ENCODE data around the gene NR3C1. TPM values are rescaled to one million over a fixed set of nuclear protein-coding genes. Genes with fewer than 3 reads are reported as not detected.

The NR3C1 gene
- total and polyA plus RNA-seq, 2 of the 13 experiments (the other 11 are each of a cell fraction or from before 2014, with no cell fraction given): 10.0 to 24.3 TPM

- CTCF ChIA-PET (ENCODE audit: low intra/inter-chr PET ratio, low total read pairs): no interaction called here
Measured at GRCh38 chr5:143261748-143262392, 141.6 kb downstream of the NR3C1 start.

GRCh38 chr5:143259254-143259605 is 144.3 kb downstream of the NR3C1 start:
- H3K9ac ChIP-seq (ENCODE audit: insufficient read depth, low read depth, low read length): no peak overlapping the region
- 61% methylated on average over 5 of the region's 7 CpGs for WGBS (ENCODE audit: low lambda C conversion rate)
- intact Hi-C loops (cut with micrococcal nuclease; ENCODE audit: unreplicated experiment): no loop called here
- no peaks in the 10 kb centered on the region for H3K9me3 ChIP-seq (ENCODE audit: low read length)
- no peak for TF ChIP-seq E2F1 (CRISPR knock-in tag; IDR thresholded peaks at IDR 0.05)
- TF ChIP-seq MAFK (conservative IDR thresholded peaks at IDR 0.05 in 1 of 2, IDR thresholded peaks at IDR 0.05 in 1 of 2; ENCODE audit: low read length in 2 of 2): no peak
- TF ChIP-seq ZNF674 (CRISPR knock-in tag; IDR thresholded peaks at IDR 0.05; ENCODE audit: low read depth): no peak
- TF ChIP-seq AKAP8 (CRISPR knock-in tag; IDR thresholded peaks at IDR 0.05): no peak
- no peak for TF ChIP-seq LBX2 (CRISPR knock-in tag; IDR thresholded peaks at IDR 0.05; ENCODE audit: borderline replicate concordance)
- no peak for TF ChIP-seq ELF3 (CRISPR knock-in tag; IDR thresholded peaks at IDR 0.05)
- no peak for TF ChIP-seq ZNF337 (CRISPR knock-in tag; IDR thresholded peaks at IDR 0.05; ENCODE audit: borderline replicate concordance, low read depth)
- no peak for TF ChIP-seq ZBTB49 (CRISPR knock-in tag; IDR thresholded peaks at IDR 0.05; ENCODE audit: borderline replicate concordance)
- TF ChIP-seq ZEB1 (IDR thresholded peaks at IDR 0.05; ENCODE audit: insufficient replicate concordance, low read depth): no peak
- FAIRE-seq (no peak), DNase-seq (ENCODE audit: low spot score) (no peak), ATAC-seq (no peak)
- H3K36me3 ChIP-seq (replicated peaks in 1 of 2; ENCODE audit: control insufficient read depth in 1 of 2, insufficient read depth in 2 of 2, low read length in 2 of 2): no peaks in the 10 kb centered on the region
- no peaks in the 10 kb centered on the region for H3K4me1 ChIP-seq (ENCODE audit: insufficient read depth, low read length)
- ChIA-PET CTCF (ENCODE audit: low intra/inter-chr PET ratio, low total read pairs) (no interaction called here), POLR2A (no interaction called here)
- no TSS peak for BruUV-seq (replicated peaks)
- H3K79me2 ChIP-seq (ENCODE audit: insufficient read depth, low read length): no peaks in the 10 kb centered on the region
- no peak overlapping the region for H3K4me3 ChIP-seq (replicated peaks in 1 of 3; ENCODE audit: insufficient read depth in 1 of 3, low read depth in 2 of 3, low read length in 3 of 3)
- no peak overlapping the region for H3K27ac ChIP-seq (ENCODE audit: extremely low read length, insufficient read depth, low read length)
- no peaks in the 10 kb centered on the region for H3K27me3 ChIP-seq (ENCODE audit: control insufficient read depth in 1 of 2, insufficient read depth in 2 of 2, low read length in 2 of 2)
- H4K20me1 ChIP-seq (ENCODE audit: insufficient read depth, low read length): no peaks in the 10 kb centered on the region
- H2AFZ ChIP-seq (ENCODE audit: low read length): no peak overlapping the region
- H3K4me2 ChIP-seq (ENCODE audit: low read depth, low read length): no peak overlapping the region
- in situ Hi-C loops (cut with HindIII; ENCODE audit: extremely low pct_ligation_motif_present, low pct_unique_long_range_greater_than_20kb): no loop called here

More at GRCh38 chr5:143261748-143262392, 141.6 kb downstream of the NR3C1 start:
- in situ Hi-C loops (cut with HindIII; ENCODE audit: extremely low pct_ligation_motif_present, low pct_unique_long_range_greater_than_20kb) (no loop called here), intact Hi-C loops (cut with micrococcal nuclease; ENCODE audit: unreplicated experiment) (no loop called here)
- Histone ChIP-seq H4K20me1 (ENCODE audit: insufficient read depth, low read length) (no peaks in the 10 kb centered on the region), H3K27ac (ENCODE audit: extremely low read length, insufficient read depth, low read length) (no peak overlapping the region), H3K79me2 (ENCODE audit: insufficient read depth, low read length) (no peaks in the 10 kb centered on the region), H3K4me2 (ENCODE audit: low read depth, low read length) (no peak overlapping the region), H3K4me1 (ENCODE audit: insufficient read depth, low read length) (no peaks in the 10 kb centered on the region), H3K36me3 (replicated peaks in 1 of 2; ENCODE audit: control insufficient read depth in 1 of 2, insufficient read depth in 2 of 2, low read length in 2 of 2) (no peaks in the 10 kb centered on the region), H2AFZ (ENCODE audit: low read length) (no peak overlapping the region), H3K27me3 (ENCODE audit: control insufficient read depth in 1 of 2, insufficient read depth in 2 of 2, low read length in 2 of 2) (no peaks in the 10 kb centered on the region), H3K9ac (ENCODE audit: insufficient read depth, low read depth, low read length) (no peak overlapping the region), H3K9me3 (ENCODE audit: low read length) (no peaks in the 10 kb centered on the region), H3K4me3 (replicated peaks in 1 of 3; ENCODE audit: insufficient read depth in 1 of 3, low read depth in 2 of 3, low read length in 3 of 3) (no peak overlapping the region)
- 80% methylated on average over 7 of the region's 7 CpGs for WGBS (ENCODE audit: low lambda C conversion rate)
- no peak for DNase-seq (ENCODE audit: low spot score)
- POLR2A ChIA-PET: no interaction called here
- BruUV-seq (replicated peaks): no TSS peak
- no peak for ATAC-seq
- FAIRE-seq: no peak
- TF ChIP-seq CEBPB (IDR thresholded peaks at IDR 0.05; ENCODE audit: borderline replicate concordance, low read depth, low read length) (peak; percentile 91), ZNF160 (CRISPR knock-in tag; IDR thresholded peaks at IDR 0.05) (no peak), CEBPG (CRISPR knock-in tag; IDR thresholded peaks at IDR 0.05) (0 out of 2 replicates have a peak, but pooled peaks have one; percentile 35), HNRNPUL1 (IDR thresholded peaks at IDR 0.05; ENCODE audit: low read depth, low read length) (no peak), BRF2 (CRISPR knock-in tag; IDR thresholded peaks at IDR 0.05) (no peak)

Data from HepG2 (cell line).